ENCODE measurements around the gene DOCK4.

GRCh38 chr7:112173568-112173905, 32.7 kb downstream of the DOCK4 start:
- TF ChIP-seq CTCF (IDR thresholded peaks at IDR 0.05; ENCODE audit: insufficient read depth, low read length, poor library complexity, severe bottlenecking) (no peak), EZH2phosphoT487 (conservative IDR thresholded peaks at IDR 0.05; ENCODE audit: low read length) (no peak)
